Caki2 (cell line): Measurements from ENCODE around the gene ERC2. TPM values are rescaled to one million over a fixed set of nuclear protein-coding genes. Genes with fewer than 3 reads are reported as not detected.

ENCODE experiments used
- DNase-seq: peaks from one replicate; pipeline ENCODE4 v3.0.0-alpha.2; 2015; ENCODE audit warnings: low read depth
- in situ Hi-C: cut with HindIII; loops from 2 replicates; pipeline ENCODE4 v1.10.0; 2016; ENCODE audit warnings: low sequenced_read_pairs, low pct_unique_long_range_greater_than_20kb, mixed read lengths
- total RNA-seq: library from RNA; depleted of rRNA; stranded (reverse); fragments of >200 nt; shearing (Covaris generic); gene quantifications from 2 replicates; pipeline ENCODE4 v1.2.3, GENCODE V29; 2014; ENCODE audit warnings: low replicate concordance

ERC2 gene
- total RNA-seq, 1 experiment from 2014 or later: not detected

DNA sequence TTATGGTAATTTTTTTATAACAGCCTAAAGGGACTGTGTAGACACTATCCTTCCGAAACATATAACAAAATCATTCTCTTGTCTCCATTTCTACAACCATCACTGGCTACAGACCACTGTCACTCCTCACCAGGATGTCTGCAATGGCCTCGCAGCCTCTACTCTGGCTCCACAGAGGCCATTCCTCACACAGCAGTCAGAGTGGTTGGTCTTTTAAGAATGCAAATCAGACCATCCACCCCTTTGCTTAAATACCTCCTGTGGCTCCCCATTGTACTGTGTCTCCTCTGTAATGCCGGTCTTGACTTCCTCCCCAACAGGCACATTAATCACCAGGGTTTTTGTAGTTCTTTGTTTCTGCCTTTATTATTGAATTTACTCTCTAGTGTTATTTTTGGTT lies 344.8 kb downstream of the ERC2 start:
- in situ Hi-C loops: no loop called here
- no peak for DNase-seq

DNA sequence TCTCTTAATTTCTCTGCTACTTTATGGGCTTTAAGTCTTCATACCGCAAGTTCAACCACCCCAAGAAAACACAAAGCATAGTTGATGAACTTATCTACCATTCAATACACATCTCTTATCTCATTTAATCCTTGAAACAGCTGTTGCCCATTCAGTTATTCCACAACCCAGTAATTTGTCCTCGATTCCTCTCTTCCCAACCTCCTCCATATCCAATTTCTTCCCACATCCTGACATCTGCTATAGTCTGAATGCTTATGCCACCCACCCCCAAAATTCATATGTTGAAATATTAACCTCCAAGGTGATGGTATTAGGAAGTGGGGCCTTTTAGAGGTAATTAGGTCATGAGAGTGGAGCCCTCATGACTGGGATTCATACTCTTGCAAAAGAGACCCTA lies 345.4 kb downstream of the ERC2 start:
- no peak for DNase-seq
- in situ Hi-C loops: no loop called here

DNA sequence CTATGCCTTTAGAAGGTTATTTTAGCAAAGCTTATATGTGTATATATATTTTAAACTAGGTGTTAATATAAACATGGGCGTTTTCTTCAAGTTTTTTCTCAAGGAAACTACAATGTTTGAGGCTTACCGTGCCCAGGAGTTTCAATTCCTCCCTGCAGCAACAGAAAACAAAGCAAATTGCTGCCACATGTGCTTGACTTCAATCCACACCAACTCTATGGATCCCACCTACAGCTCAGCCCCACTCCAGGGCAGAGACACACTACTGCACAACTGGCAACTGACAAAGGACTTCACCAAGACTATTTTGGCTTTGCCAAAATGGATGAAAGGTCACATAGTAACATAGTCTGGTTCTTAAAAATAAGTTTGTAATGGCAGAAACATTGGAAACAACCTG lies 346.6 kb downstream of the ERC2 start:
- no peak for DNase-seq
- in situ Hi-C loops: no loop called here

DNA sequence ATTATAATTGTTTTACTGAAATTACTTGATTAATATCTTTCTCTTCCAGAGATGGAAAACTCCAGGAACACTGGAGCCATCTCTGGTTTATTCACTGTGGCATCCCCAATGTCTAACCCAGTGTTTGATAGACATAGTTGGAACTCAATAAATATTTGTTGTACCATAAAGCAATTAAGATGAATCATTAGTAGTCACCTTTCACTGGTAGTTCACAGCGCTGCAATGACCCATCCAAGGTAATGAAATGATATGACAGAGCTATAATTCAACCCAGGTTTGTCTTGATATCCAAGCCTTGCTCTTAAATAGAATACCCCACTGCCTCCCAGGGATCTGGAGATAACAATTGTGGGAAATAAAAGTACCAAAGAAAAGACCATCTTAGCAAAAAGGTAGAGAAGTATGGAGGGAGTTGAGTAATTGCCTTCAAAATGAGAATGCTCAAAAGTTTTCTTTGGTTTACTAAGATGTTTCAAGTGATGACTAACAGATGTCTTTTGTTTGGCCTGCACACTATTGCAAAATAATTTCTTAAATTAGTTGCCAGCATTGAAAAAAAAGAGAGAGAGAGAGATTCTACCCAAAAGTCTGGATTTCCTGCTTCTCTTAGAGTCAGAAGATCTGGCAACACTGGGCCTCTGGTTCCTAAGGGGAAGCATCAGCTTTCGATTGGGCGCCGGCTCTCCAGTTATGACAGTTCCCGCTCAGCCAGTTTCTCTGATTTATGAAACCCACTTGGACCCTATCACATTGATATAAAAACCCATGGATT lies 348.5 kb downstream of the ERC2 start:
- in situ Hi-C loops: no loop called here
- DNase-seq: no peak

DNA sequence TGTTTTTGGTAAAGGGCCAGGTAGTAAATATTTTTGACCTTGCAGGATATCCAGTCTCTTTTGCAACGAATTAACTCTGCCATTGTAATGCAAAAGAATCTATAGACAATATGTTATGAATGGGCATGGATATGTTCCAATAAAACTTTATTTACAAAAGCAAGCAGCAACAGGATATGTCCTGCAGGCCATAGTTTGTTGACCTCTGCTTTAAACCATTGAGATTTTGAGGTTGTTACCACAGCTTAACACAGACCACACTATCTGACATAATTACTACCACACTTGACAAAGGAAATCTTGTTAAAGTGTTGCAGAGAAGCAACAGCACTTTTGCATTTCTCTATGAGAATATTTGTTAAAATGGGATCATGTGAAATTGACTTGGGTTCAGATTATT lies 349.3 kb downstream of the ERC2 start:
- no peak for DNase-seq
- in situ Hi-C loops: no loop called here

DNA sequence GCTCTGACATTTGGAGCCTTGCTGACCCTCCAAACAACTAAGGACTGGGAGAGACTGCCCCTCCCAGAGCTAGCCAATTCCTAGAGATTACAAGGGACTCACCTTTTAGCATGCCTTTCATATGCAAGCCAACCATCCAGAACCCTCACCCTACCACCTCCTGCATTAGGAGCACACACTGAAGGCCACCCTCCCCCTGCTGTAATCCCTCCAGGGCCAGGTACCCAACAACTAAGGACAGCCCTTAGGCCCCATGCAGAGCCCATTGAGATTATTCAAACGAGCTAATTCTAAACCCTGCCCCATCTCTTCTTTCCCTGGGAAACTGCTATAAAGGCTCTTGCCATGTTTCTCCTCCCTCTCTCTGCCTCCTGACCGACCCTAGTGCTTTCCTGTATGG lies 352.6 kb downstream of the ERC2 start:
- DNase-seq: no peak
- in situ Hi-C loops: no loop called here

DNA sequence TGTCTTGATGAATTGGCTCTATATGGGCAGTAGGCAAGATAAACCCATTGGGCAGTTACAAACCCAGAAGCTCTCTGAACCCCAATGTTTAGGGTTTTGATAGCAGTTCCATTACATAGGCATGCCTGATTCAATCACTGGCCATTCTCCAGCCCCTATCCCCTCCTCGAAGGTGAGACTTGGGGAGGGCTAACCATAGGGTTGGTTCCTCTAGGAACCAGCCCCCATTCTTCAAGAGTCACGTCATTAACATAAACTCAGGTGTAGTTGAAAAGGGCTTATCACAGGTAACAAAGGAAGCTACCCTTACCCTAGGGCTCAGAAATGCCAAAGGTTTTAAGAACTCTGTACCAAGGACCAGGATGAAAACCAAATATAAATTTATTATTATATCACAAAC lies 353.1 kb downstream of the ERC2 start:
- DNase-seq: no peak
- in situ Hi-C loops: no loop called here

DNA sequence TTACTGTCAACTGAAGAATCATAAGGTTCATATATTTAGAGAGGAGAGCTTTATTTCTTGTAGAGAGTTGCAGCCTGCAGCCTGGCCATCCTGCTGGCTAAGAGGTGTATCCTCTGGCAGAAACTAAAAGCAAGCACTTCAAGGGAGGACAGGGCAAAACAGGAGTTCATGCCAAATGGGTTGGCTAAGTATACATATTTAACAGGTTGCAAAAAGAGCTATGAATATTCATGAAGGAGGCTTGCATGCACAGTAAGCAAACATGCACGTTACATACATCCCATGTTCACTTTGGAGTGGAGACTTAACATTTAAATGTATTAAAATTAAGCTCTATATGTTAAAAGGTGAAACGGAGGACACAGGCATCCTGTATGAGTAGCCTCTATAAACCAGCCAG lies 354.4 kb downstream of the ERC2 start:
- in situ Hi-C loops: no loop called here
- DNase-seq: no peak

DNA sequence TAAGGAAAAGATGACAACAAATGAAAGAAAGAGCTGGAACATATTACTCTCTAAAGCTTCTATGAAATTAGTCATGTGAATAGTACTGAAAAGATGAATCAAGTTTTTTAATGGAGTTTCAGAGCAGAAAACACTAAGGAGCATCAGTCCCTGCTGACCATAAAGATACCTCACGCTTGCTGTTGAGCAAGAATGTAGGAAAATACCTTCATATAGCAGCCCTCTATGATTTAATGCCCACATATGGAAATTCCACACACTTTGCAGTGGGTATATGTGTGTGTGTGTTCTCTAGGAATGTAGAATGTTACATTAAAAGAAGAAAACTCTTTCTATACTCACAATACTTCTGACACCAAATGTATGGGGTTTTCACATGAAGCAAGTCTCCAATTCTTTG lies 355.0 kb downstream of the ERC2 start:
- DNase-seq: no peak
- in situ Hi-C loops: no loop called here

DNA sequence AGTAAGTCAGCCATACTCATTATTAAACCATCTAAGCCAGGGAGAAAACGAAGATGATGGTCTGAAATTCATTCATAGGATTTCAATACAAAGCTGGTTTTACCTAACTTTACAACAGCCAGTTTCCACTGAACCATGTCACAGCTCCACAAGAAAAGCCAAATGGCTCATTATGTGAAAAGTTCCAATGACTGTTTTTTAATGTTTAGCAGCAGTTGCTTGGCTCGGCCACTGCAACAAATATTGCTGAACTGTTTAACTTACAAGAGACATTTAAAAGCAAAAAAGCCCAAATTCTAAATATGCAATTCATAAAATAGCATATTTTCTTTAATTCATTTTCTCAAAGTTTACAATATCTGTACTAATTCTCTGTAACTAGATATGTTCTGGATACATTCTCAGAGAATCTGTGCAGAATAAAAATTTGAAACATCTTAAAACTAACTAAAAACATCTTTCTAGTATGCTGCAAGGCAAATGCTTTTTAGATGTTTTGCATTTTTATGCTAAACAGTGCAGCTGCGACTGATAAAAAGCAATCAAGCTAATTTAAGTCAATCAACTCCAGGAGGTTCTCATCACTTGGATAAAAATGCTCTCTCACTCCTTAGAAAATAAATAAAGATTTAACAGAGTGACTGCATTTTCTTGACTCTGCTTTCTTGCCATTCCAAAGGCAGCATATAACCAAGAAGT lies 356.5 kb downstream of the ERC2 start:
- in situ Hi-C loops: no loop called here
- no peak for DNase-seq

DNA sequence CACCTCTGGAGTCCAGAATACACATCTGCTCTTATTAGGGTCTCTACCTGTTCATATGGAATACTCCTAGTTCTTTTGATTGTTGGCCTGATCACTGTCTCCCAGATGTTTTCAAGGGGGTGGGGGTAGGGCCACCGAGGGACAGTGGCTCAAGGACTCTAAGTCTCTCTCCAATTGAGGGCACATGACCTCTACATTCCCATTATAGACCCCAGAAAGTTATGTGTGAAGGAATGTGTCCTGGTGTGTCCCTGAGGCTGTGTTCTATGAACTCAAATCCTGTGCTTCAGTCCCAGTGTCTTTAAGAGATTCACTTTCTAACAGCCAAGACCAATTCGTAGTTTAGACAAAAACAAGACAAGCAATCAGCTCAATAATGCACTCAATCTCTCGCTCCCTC lies 357.4 kb downstream of the ERC2 start:
- in situ Hi-C loops: no loop called here
- no peak for DNase-seq

DNA sequence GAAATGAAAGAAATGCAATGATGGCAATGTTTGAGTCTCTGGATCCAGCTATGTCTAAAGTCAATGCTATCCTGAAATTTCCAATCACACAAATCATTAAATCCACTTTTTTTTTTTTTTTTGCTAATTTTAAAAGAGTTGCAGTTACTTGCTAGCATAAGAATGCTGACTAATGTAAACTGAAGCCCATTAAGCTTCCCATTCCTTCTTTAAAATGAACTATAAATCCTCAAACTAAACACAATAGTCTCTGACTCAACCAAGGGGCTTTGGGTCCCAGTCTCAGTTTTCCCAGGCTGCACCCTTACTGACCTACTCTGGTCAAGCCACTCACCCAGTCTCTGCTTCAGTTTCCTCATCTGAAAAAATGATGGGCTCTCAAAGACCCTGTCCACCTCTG lies 361.1 kb downstream of the ERC2 start:
- in situ Hi-C loops: no loop called here
- DNase-seq: no peak

DNA sequence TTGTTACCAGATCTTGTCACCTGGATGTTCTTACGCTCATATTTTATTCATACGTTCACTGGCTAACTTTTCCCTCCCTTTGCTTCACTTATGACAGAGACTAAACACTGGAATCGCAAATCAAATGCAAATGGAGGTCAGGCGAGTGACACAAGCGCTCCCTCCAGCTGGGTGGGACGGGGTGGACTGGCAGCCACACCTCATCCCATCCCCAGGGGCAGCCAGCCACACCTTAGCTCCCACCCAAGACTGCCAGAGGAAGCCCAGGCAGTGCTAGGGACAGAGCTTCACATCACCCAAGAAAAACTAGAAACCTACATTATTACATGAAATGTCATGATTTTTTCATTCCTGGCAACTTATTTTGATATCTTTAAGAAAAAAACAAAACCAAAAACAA lies 366.2 kb downstream of the ERC2 start:
- in situ Hi-C loops: no loop called here
- no peak for DNase-seq

DNA sequence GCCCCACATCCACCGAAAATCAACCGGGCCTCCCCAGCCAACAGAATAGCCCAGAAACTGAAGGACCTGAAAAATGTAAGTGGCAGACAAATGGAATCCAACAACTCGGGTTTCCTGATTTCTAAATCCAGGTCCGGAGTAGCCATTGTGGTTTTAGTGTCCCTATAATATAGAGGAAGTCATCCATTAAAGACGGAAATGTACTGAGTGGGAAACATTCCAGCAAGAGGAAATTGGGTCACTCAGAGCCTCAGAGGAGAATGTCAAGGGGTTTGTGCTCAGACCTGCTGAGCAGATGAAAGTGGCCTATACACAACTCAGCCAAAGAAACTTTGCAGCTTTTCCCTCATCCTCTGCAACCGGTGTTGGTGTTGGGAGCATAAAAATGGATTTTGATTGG lies 366.7 kb downstream of the ERC2 start:
- no peak for DNase-seq
- in situ Hi-C loops: no loop called here

DNA sequence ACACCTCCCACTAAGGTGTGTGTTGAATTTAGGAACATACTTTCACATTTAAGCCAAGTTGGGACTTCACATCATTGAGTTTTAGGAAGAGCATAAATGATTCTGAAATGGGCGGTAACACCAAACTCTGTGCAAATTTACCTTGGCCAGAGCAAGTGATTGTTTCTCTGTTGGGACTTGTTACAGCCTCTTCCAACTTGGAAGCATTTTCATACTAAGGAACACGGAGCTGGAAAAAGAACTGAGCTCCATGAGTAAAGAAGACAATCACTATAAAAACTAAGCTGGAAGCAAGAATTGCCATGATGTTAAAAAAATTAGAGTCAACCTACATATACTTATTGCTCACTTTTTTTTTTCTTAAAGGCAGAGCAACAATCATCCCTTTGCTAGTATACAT lies 371.3 kb downstream of the ERC2 start:
- in situ Hi-C loops: no loop called here

DNA sequence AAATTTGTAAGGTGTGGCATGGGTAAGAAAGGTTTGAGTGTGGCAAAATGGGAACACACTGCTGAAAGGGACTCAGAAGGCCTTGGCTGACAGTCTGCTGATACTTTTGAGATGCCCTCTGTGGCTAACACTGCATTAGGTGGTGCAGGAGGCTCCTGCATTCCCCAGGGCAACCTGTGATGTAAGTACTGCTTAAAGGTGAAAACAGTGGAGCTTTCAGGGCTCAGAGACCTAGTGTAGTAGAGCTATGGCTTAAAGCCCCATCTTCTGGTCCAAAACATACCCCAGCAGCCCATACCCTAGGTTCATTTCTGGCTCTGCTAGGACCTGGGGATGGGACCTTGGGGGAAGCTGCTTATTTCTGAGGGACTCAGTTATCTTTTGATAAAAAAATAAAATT lies 374.1 kb downstream of the ERC2 start:
- in situ Hi-C loops: no loop called here
- DNase-seq: no peak

More for the DNA sequence above, 371.3 kb downstream of the ERC2 start:
- DNase-seq: no peak

DNA sequence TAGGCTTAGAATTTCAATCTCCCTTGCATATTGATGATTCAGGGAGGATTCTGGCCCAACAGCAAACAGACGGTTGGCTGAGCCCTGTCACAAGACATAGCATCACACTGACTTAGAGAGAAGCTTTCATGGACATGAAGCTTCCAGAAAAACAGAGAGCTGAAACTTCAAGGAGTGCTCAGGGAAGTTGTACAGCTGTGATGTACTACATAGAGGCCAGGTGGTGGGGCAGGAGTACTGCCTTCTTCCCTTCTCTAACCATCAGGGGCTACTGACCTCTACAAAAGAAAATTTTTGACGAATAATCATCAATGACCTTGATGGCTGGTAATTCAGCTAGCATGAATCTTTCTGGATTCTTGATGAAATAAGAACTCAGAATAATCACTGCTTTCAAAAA lies 378.5 kb downstream of the ERC2 start:
- in situ Hi-C loops: no loop called here
- no peak for DNase-seq

DNA sequence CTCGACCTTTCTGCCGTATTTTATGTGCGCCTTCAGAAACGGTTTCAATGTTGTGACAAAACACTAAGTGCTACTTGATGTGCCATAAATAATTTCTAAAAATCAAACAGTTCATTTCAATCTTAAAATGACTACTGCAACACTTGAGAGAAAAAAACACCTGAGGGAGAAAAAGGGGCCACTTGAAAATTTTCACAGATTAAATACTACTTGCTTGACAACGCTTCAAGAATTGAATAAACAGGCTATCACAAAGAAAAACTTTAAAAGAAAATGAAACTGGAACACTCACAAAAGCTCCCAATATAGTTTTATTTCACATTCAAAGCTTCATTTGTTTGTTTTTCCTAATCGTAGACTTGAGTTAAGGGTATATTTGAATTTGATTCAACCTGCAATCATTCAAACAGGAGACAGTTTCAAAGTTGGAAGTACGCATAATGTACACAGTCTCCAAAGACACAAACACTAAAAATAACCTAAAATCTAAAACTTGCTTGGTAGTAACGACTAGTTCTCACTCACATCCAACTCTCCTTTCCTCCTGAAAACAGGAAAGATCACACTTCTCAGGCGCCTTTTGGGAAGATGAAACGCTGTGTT lies 380.7 kb downstream of the ERC2 start:
- in situ Hi-C loops: no loop called here

DNA sequence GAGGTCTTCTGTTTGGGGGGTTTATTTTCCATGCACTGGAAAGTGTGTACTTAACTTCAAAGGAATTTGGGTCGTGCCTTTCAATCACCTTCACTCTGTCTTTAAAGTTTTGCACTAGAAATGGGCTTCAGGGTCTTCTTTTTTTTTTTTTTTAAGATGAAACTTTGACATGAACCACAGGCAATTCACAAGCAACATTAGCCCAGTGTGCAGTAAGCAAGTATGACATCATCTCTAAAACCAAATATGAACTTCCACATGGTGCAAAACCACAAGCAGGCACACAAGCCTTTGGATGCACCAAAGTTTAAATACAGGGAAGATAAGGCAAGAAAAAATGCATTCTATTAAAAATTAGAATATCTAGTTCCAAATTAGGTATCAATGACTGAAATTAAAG lies 381.9 kb downstream of the ERC2 start:
- in situ Hi-C loops: no loop called here
- DNase-seq: no peak

More for the DNA sequence above, 380.7 kb downstream of the ERC2 start:
- no peak for DNase-seq

DNA sequence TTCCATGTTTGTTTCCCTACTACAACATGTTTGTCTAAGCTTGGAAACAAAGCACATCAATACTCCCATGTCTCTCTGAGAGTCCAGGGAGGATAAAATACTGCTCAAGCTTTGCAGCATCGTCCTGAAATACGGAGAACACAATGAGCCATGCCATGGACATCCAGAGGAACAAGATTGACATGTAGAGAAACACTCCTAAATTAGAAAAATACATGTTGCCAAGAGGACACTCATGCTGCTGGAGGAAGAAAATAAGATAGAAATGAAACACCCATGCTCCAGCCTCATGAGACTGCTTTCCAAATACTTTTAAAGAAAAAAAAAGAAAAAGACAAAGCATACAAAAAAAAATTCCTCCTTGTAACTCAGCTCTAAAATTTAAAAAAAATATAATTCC lies 387.0 kb downstream of the ERC2 start:
- DNase-seq: no peak
- in situ Hi-C loops: no loop called here
